Fibroblast of mammary gland (primary cell): ENCODE results near the gene SIPA1L2.

Source experiments
- DNase-seq: peaks from one replicate; pipeline ENCODE4 v3.0.0-alpha.2; 2010; ENCODE audit warnings: low read depth
- H3K4me3 ChIP-seq: 2 replicates; pipeline ENCODE4 v1.5.1; 2011; ENCODE audit warnings: low read depth, mild to moderate bottlenecking, low read length, moderate library complexity; ENCODE audit not compliant: control insufficient read depth
- CTCF ChIP-seq: conservative IDR thresholded peaks from 2 replicates; pipeline ENCODE4 v1.5.1; 2011; ENCODE audit warnings: low read depth, low read length, inconsistent platforms; ENCODE audit not compliant: control insufficient read depth, insufficient read depth

SIPA1L2 gene

GRCh38 chr1:232590744-232591082 lies 39.2 kb downstream of the SIPA1L2 start:
- no peak for TF ChIP-seq CTCF
- DNase-seq: no peak
- no peak overlapping the region for H3K4me3 ChIP-seq

GRCh38 chr1:232589812-232590743 lies 39.9 kb downstream of the SIPA1L2 start:
- H3K4me3 ChIP-seq: no peak overlapping the region
- DNase-seq: no peak
- no peak for TF ChIP-seq CTCF

- no peak for TF ChIP-seq CTCF
- DNase-seq: no peak
- no peak overlapping the region for H3K4me3 ChIP-seq
These were observed 40.7 kb downstream of the SIPA1L2 start for GRCh38 chr1:232589111-232589811.

GRCh38 chr1:232587141-232588008 lies 42.6 kb downstream of the SIPA1L2 start:
- no peak for DNase-seq
- TF ChIP-seq CTCF: no peak
- H3K4me3 ChIP-seq: no peak overlapping the region

DNA sequence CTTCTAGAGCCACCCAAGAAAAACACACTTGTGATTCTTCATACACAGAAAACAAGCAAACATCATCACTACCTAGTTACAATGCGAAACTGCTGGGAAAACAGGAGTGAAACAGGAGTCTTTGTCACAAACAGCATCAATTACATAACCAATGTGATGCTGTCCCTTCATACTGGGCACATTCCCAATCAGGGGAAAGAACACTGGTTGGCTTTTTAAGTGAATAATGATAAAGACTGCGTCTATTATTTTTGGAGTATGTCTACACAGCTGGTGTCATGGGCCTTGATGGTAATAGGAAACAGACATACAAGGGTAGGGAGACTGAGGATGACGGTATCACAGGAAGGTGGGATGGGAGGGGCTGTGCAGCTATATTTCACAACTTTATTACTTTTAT lies 43.3 kb downstream of the SIPA1L2 start:
- no peak for TF ChIP-seq CTCF
- no peak for DNase-seq
- H3K4me3 ChIP-seq: no peak overlapping the region

DNA sequence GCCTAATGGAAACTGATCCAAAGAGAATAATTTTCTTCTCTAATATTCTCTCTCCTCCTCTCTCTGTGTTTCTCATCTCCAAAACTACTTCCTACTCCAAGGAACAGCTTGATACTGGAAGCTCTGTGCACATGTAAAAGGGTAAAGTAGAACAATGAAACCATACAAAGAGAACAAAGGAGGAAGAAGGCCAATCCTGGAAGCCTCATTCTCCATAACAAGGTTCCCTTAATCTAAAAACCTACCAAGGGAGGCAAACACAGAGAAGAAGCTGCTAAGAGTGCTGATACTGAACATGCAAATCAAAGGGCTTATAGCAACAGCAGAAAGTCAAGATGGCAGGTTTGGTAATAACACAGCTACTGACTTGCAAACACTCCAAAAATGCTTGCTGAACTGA lies 44.4 kb downstream of the SIPA1L2 start:
- TF ChIP-seq CTCF: no peak
- DNase-seq: no peak
- no peak overlapping the region for H3K4me3 ChIP-seq
